B cell (primary cell): ENCODE measurements around the gene RAB3A. TPM values are rescaled to one million over a fixed set of nuclear protein-coding genes. Genes with fewer than 3 reads are reported as not detected.

Experiments
- ATAC-seq: fragments of 200-7000 bp; cut with Tn5 transposase; one replicate; pipeline ENCODE4 v1.10.0; 2021; ENCODE audit warnings: low read depth, mild to moderate bottlenecking, moderate number of reproducible peaks, moderate library complexity
- CTCF ChIA-PET: fragments of 350-600 bp; sonication (Branson Sonifier 250); formaldehyde crosslinking; loops from one replicate; lab custom pipeline; 2021; ENCODE audit warnings: antibody characterized with exemption, inconsistent platforms; lab: Charles Lee
- POLR2A ChIA-PET: fragments of 350-600 bp; sonication (Branson Sonifier 250); formaldehyde crosslinking; loops from one replicate; lab custom pipeline; 2021; ENCODE audit warnings: antibody characterized with exemption; lab: Charles Lee
- DNase-seq: peaks from one replicate; pipeline ENCODE4 v3.0.0; 2013
- H2AFZ ChIP-seq: 2 replicates; pipeline ENCODE4 v1.6.1; 2012; ENCODE audit warnings: mild to moderate bottlenecking, low read depth, low read length; ENCODE audit not compliant: insufficient read depth, poor library complexity, severe bottlenecking
- H3K27ac ChIP-seq, 2 donors: 1 replicate in 1 of 2; 2 replicates in 1 of 2; pipeline ENCODE4 v1.5.1; 2012 to 2013; ENCODE audit warnings: low read length in 2 of 2, mild to moderate bottlenecking in 2 of 2, moderate library complexity in 1 of 2
- H3K27me3 ChIP-seq, 4 experiments: fragments of 200-600 bp in 1 of 4; sonication (generic) in 1 of 4; replicated peaks in 1 of 4; 1 replicate in 2 of 4; 2 replicates in 2 of 4; pipeline versions ENCODE4 v1.6.1 to v1.7.0; 2013 to 2016; ENCODE audit warnings: low read length in 3 of 4, mild to moderate bottlenecking in 2 of 4, mixed read lengths in 1 of 4, moderate library complexity in 1 of 4; ENCODE audit not compliant: insufficient read depth in 4 of 4, control insufficient read depth in 3 of 4; ENCODE audit errors: control extremely low read depth in 1 of 4
- H3K36me3 ChIP-seq, 2 experiments: replicated peaks in 1 of 2; 1 replicate in 1 of 2; 2 replicates in 1 of 2; pipeline versions ENCODE4 v1.6.1 to v1.7.1; 2013; ENCODE audit warnings: low read length in 1 of 2; ENCODE audit not compliant: insufficient read depth in 2 of 2, control insufficient read depth in 1 of 2; ENCODE audit errors: control extremely low read depth in 1 of 2, extremely low read depth in 1 of 2
- H3K4me1 ChIP-seq, 2 donors: fragments of 200-600 bp in 1 of 2; sonication (generic) in 1 of 2; 1 replicate in 1 of 2; 2 replicates in 1 of 2; pipeline versions ENCODE4 v1.5.1 to v1.6.1; 2013 to 2017; ENCODE audit warnings: low read length in 2 of 2; ENCODE audit not compliant: control insufficient read depth in 2 of 2, insufficient read depth in 2 of 2
- H3K4me2 ChIP-seq: replicated peaks from 2 replicates; pipeline ENCODE3; 2012; ENCODE audit warnings: mild to moderate bottlenecking, low read depth, low read length; ENCODE audit not compliant: poor library complexity, severe bottlenecking
- H3K4me3 ChIP-seq, 5 experiments: fragments of 200-600 bp in 1 of 5; sonication (generic) in 1 of 5; 1 replicate in 3 of 5; 2 replicates in 2 of 5; pipeline versions ENCODE4 v1.5.1 to v1.7.0; 2011 to 2016; ENCODE audit warnings: low read length in 4 of 5, mild to moderate bottlenecking in 4 of 5, low read depth in 2 of 5, control low read depth in 1 of 5, moderate library complexity in 1 of 5; ENCODE audit not compliant: insufficient read depth in 1 of 5; ENCODE audit errors: control extremely low read depth in 1 of 5, extremely low read depth in 1 of 5
- H3K79me2 ChIP-seq: fragments of 200-600 bp; sonication (generic); one replicate; pipeline ENCODE4 v1.6.0; 2016; ENCODE audit warnings: low read length; ENCODE audit not compliant: control insufficient read depth, insufficient read depth
- H3K9ac ChIP-seq: fragments of 200-600 bp; sonication (generic); 2 replicates; pipeline ENCODE4 v1.6.1; 2017; ENCODE audit warnings: mild to moderate bottlenecking, low read length, moderate library complexity
- H3K9me3 ChIP-seq, 3 donors: one replicate each; pipeline versions ENCODE4 v1.6.1 to v1.7.1; 2013; ENCODE audit warnings: low read length in 2 of 3; ENCODE audit not compliant: control insufficient read depth in 2 of 3, insufficient read depth in 1 of 3; ENCODE audit errors: control extremely low read depth in 1 of 3
- H4K20me1 ChIP-seq: 2 replicates; pipeline ENCODE4 v1.6.0; 2012; ENCODE audit warnings: mild to moderate bottlenecking, low read length; ENCODE audit not compliant: insufficient read depth, control insufficient read depth, poor library complexity, severe bottlenecking
- H3K27ac Mint-ChIP-seq: one replicate; pipeline ENCODE4 v1.8.0; 2021; ENCODE audit warnings: mixed read lengths
- H3K27me3 Mint-ChIP-seq: one replicate; pipeline ENCODE4 v1.8.0; 2021; ENCODE audit warnings: mixed read lengths
- H3K4me1 Mint-ChIP-seq: one replicate; pipeline ENCODE4 v1.8.0; 2021; ENCODE audit warnings: mixed read lengths
- H3K4me3 Mint-ChIP-seq: one replicate; pipeline ENCODE4 v1.8.0; 2021; ENCODE audit warnings: mixed read lengths
- H3K9me3 Mint-ChIP-seq: one replicate; pipeline ENCODE4 v1.8.0; 2022; ENCODE audit warnings: mixed read lengths; ENCODE audit not compliant: insufficient read depth
- EZH2 ChIP-seq: IDR thresholded peaks from 2 replicates; pipeline ENCODE4 v1.6.1; 2012; ENCODE audit warnings: borderline replicate concordance, low read depth, mild to moderate bottlenecking, moderate library complexity, low read length; ENCODE audit not compliant: insufficient read depth, poor library complexity, severe bottlenecking
- WGBS: methylation state at CpG from one replicate; pipeline ENCODE4 v1.1.5; 2013; ENCODE audit warnings: missing lambda C conversion rate; ENCODE audit not compliant: insufficient coverage; 5-methylcytosine and 5-hydroxymethylcytosine counted together
- intact Hi-C: fragments of 100-400 bp; cut with micrococcal nuclease; formaldehyde crosslinking; loops from one replicate; pipeline ENCODE4 v1.10.0; 2022
- polyA plus RNA-seq: library from polyadenylated mRNA; depleted of rRNA; stranded (reverse); fragments of >200 nt; gene quantifications from 2 replicates; pipeline ENCODE4 v1.2.3, GENCODE V29; 2012
- total RNA-seq, 2 donors: library from RNA; stranded (reverse); fragments of 120-200 nt in 1 of 2; gene quantifications; 1 replicate in 1 of 2; 2 replicates in 1 of 2; pipeline versions ENCODE4 v1.2.3 to v1.2.4, GENCODE V29; 2013 to 2022
- TF ChIP-seq, protein P1 (sequence below): fragments of 200-600 bp; IDR thresholded peaks from one replicate; pipeline ENCODE4 v1.8.0; 2022; ENCODE audit warnings: antibody characterized with exemption, mild to moderate bottlenecking

RAB3A gene
- total and polyA plus RNA-seq, 2 donors (not counting 1 experiment from before 2014, with no cell fraction given): 7.7 to 10.4 TPM

DNA sequence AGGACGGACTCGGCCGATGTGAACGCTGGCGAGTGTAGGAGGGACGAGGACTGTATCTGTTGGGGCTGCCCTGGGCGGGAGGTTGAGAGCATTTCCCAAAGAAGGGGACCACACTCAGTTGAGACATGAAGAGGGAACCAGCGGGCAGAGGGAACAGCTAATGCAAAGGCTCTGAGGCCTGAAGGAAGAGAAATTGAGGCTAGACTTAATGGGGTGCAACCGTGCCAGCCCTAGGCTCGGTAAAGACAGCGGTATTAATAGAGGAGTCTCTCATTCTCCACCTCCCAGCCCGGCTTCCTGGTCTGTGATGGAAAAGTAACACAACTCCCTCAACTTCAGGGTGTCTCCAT, 9.7 kb downstream of the RAB3A start:
- Histone ChIP-seq H3K4me1 (peaks cover 25 to 31% of the 10 kb centered on the region in 2 donors), H3K4me3 (peak overlapping the region in 4 of 5 experiments; percentile 76 to 92 (median 86)), H3K4me2 (peak overlapping the region; percentile 99), H3K36me3 (peaks cover 0 to 25% of the 10 kb centered on the region in 2 experiments), H3K27ac (peak overlapping the region in 1 of 2 donors; percentile 29), H3K79me2 (peaks cover 14% of the 10 kb centered on the region), H4K20me1 (no peaks in the 10 kb centered on the region), H2AFZ (no peak overlapping the region), H3K9ac (peak overlapping the region; percentile 84), H3K27me3 (no peaks in the 10 kb centered on the region), H3K9me3 (no peaks in the 10 kb centered on the region)
- DNase-seq (no peak), ATAC-seq (no peak)
- Mint-ChIP-seq H3K4me3 (peak overlapping the region; percentile 93), H3K4me1 (peaks cover 34% of the 10 kb centered on the region), H3K9me3 (no peaks in the 10 kb centered on the region), H3K27me3 (no peaks in the 10 kb centered on the region), H3K27ac (peak overlapping the region; percentile 63)
- ChIA-PET CTCF (interaction anchor here (0.5 to 6.4 kb wide), 7 partner anchors 8 to 187 kb away, joined by 3 to 105 read pairs (median 7); partner anchors contain the start of genes ARRDC2 and RAB3A), POLR2A (interaction anchor here (1.0 to 5.7 kb wide), 7 partner anchors 9 to 86 kb away, joined by 4 to 64 read pairs (median 19); partner anchors contain the start of genes IFI30, JUND and RAB3A)
- 68% methylated on average over 7 of the region's 12 CpGs for WGBS
- TF ChIP-seq, protein P1, sequence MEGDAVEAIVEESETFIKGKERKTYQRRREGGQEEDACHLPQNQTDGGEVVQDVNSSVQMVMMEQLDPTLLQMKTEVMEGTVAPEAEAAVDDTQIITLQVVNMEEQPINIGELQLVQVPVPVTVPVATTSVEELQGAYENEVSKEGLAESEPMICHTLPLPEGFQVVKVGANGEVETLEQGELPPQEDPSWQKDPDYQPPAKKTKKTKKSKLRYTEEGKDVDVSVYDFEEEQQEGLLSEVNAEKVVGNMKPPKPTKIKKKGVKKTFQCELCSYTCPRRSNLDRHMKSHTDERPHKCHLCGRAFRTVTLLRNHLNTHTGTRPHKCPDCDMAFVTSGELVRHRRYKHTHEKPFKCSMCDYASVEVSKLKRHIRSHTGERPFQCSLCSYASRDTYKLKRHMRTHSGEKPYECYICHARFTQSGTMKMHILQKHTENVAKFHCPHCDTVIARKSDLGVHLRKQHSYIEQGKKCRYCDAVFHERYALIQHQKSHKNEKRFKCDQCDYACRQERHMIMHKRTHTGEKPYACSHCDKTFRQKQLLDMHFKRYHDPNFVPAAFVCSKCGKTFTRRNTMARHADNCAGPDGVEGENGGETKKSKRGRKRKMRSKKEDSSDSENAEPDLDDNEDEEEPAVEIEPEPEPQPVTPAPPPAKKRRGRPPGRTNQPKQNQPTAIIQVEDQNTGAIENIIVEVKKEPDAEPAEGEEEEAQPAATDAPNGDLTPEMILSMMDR: no peak
- TF ChIP-seq EZH2: no peak
- intact Hi-C loops: loop anchor here (5.0 to 10.0 kb wide), 4 partner anchors 97 to 943 kb away; partner anchors contain the start of genes ELL, FCHO1, MAST3 and TMEM161A
